ENCODE measurements around the gene ZNF891.

The ZNF891 gene

DNA sequence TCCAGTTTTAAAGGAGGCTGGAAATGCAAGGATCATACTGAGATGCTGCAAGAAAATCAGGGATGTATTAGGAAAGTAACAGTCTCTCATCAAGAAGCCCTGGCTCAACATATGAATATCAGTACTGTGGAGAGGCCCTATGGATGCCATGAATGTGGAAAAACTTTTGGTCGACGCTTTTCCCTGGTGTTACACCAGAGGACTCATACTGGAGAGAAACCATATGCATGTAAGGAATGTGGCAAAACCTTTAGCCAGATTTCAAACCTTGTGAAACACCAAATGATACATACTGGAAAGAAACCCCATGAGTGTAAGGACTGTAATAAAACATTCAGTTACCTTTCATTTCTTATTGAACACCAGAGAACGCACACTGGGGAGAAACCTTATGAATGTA is 24.5 kb downstream of the ZNF891 start:
- no peak overlapping the region for H3K4me3 Mint-ChIP-seq
- H3K27me3 Mint-ChIP-seq, result no peaks in the 10 kb centered on the region
- peak overlapping the region; percentile 7 for H3K27ac Mint-ChIP-seq
- DNase-seq, result no peak
- peaks cover 72% of the 10 kb centered on the region for H3K9me3 Mint-ChIP-seq
- H3K4me1 Mint-ChIP-seq (ENCODE audit: low read depth), result peaks cover 2% of the 10 kb centered on the region
- H3K36me3 Mint-ChIP-seq (ENCODE audit: low read depth), result peaks cover 98% of the 10 kb centered on the region

DNA sequence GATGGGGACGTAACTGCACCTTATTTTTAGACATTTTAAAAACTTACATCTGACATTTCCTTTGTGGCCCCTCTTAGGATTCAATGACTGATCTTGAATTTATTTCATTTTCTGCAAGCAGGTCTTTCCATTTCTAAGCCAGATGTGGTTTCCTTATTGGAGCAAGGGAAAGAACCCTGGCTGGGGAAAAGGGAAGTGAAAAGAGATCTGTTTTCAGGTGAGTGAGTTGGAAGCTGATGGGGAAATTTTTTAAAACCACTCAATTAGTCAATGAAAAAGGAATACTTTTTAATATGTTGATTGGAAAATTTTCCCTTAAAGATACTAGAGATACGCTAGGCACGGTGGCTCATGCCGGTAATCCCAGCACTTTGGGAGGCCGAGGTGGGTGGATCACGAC is 46.7 kb downstream of the ZNF891 start:
- Mint-ChIP-seq H3K27me3 (no peaks in the 10 kb centered on the region), H3K36me3 (ENCODE audit: low read depth) (peaks cover 78% of the 10 kb centered on the region), H3K4me1 (ENCODE audit: low read depth) (peaks cover 13% of the 10 kb centered on the region), H3K4me3 (no peak overlapping the region), H3K27ac (no peak overlapping the region), H3K9me3 (peaks cover 45% of the 10 kb centered on the region)
- DNase-seq, result no peak

DNA sequence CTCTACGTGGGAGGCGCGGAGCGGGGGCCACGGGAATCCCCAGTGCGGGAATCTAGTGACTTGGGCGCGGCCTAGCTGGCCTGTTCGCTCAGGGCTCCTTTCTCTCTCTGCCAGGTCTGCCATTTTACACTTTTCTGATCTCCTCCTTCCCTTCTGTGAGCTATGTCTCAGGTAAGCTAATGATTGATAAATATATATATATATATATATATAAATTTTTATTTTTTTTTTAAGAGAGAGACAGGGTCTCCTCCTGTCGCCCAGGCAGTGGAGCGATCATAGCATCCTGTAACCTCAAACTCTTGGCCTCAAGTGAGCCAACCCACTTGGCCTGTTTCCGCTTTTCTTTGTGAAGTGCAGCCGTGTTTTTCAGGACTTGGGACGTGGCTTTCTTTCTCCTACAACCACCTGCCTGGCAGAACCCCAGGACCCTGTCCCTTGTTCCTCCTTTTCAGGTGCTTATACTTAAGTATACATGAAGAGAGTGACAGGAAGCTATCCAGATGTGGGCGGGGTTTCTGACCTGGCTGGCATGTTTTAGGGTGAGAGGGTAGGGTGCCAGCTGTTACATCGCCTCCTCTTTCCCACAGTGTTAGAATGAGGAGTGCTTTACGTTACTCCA is 48.8 kb downstream of the ZNF891 start:
- Mint-ChIP-seq H3K36me3 (ENCODE audit: low read depth) (peaks cover 75% of the 10 kb centered on the region), H3K27ac (no peak overlapping the region), H3K27me3 (no peaks in the 10 kb centered on the region), H3K4me1 (ENCODE audit: low read depth) (peaks cover 13% of the 10 kb centered on the region), H3K4me3 (no peak overlapping the region), H3K9me3 (peaks cover 47% of the 10 kb centered on the region)
- DNase-seq, result peak; percentile 30

DNA sequence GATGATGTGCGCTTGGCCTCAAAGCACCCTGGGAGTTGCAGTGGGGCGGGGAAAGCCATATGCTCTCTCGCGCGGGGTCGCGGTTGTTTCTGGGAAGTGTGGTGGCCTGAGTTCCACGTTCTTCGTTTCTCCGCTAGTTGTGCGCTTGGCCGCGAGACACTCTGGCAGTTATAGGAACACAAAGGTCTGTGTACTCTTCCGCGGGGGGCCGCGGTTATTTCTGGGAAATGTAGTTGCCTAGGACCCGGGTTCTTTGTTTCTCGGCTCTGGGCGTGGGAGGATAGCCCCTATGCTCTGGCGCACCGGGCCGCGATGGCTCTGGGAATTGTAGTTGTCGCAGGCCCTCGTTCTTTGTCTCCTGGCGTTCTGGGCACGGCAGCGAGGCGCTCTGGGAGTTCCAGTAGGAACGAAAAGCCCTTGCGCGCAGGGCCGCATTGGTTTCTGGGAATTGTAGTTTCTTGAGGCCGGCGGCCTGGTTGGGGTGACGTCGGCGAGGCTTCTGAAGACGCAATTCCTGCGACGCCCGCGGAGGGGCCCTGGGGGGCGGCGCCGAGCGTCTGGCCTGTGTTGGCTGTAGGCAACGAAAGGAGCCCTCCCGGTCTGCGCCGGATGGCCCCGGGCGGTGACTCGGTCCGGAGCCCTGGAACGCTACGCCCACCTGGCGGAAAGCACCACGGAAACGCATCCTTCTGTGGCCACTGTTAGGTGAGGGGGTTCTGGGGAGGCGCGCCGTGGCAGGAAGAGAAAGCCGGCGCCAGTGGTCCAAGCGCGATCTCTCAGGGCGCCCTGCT is 49.5 kb downstream of the ZNF891 start, which contains the start of gene ZNF140:
Gene ZNF140, plus strand, starts transcription at position 556 of the 791 bp plus-strand sequence. CDS start 398 bp downstream, outside the sequence.
- peaks cover 71% of the 10 kb centered on the region for H3K36me3 Mint-ChIP-seq (ENCODE audit: low read depth)
- peaks cover 44% of the 10 kb centered on the region for H3K9me3 Mint-ChIP-seq
- DNase-seq, result peak; percentile 96
- H3K27ac Mint-ChIP-seq, result no peak within 1 kb of the TSS
- H3K4me1 Mint-ChIP-seq (ENCODE audit: low read depth), result peaks cover 13% of the 10 kb centered on the region
- no peaks in the 10 kb centered on the region for H3K27me3 Mint-ChIP-seq
- no peak within 1 kb of the TSS for H3K4me3 Mint-ChIP-seq

DNA sequence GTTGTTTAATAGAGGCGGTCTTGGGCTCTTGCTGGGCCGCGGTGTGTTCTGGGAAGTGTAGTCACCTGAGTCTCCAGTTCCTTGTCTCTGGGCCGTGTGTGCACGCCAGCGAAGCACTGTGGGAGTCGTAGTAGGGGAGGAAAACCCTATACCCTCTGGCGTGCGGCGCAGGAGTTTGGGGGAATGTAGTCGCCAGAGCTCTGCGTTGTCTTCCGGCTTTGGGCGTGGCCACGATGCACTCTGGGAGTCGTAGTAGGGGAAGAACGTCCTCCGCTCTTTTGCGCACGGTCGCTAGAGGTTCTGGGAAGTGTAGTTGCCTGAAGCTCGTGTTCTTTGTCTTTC is 50.1 kb downstream of the ZNF891 start:
- Mint-ChIP-seq H3K9me3 (peaks cover 43% of the 10 kb centered on the region), H3K4me3 (no peak overlapping the region), H3K36me3 (ENCODE audit: low read depth) (peaks cover 68% of the 10 kb centered on the region), H3K27ac (no peak overlapping the region), H3K27me3 (no peaks in the 10 kb centered on the region), H3K4me1 (ENCODE audit: low read depth) (peaks cover 13% of the 10 kb centered on the region)
- DNase-seq, result no peak

DNA sequence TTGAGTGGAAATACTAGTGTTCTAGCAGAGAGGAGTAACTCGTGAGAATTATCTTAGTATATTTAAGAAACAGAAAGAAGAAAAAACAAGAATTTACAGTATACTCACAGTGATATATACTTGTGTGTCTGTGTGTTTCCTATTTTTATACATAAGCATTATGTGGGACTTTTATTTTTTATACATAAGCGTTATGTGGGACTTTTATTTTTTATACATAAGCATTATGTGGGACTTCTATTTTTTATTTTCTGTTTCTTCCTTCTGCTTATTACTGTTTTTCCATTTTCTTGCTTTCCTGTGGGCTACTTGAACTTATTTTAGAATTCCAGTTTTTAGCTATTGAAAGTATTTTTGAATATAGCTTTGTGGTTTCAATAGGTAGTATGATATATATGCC is 56.2 kb downstream of the ZNF891 start:
- DNase-seq, result no peak
- Mint-ChIP-seq H3K4me1 (ENCODE audit: low read depth) (no peaks in the 10 kb centered on the region), H3K27ac (no peak overlapping the region), H3K4me3 (no peak overlapping the region), H3K36me3 (ENCODE audit: low read depth) (peaks cover 46% of the 10 kb centered on the region), H3K27me3 (no peaks in the 10 kb centered on the region), H3K9me3 (peaks cover 44% of the 10 kb centered on the region)

DNA sequence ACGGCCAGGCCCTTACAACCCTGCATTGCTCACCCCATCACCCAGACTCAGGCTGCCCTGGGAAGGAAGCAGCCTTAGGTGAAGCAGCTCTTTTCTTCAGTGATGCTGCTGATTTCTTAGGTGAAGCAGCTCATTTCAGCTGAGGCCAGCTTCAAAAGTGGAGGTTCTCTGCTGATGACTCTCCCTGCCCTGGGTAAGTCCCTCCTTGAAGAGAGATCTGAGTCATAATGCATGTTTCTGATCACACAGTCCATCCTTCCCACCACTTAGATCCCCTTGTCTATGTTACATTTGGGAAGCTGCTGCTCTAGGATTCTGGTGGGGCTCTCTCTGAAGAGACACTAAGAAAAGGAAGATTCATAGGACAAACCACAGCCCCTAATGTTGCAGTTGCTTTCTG is 66.5 kb downstream of the ZNF891 start:
- Mint-ChIP-seq H3K9me3 (peaks cover 63% of the 10 kb centered on the region), H3K36me3 (ENCODE audit: low read depth) (peaks cover 75% of the 10 kb centered on the region), H3K27me3 (no peaks in the 10 kb centered on the region), H3K4me1 (ENCODE audit: low read depth) (no peaks in the 10 kb centered on the region), H3K4me3 (no peak overlapping the region), H3K27ac (no peak overlapping the region)
- no peak for DNase-seq

DNA sequence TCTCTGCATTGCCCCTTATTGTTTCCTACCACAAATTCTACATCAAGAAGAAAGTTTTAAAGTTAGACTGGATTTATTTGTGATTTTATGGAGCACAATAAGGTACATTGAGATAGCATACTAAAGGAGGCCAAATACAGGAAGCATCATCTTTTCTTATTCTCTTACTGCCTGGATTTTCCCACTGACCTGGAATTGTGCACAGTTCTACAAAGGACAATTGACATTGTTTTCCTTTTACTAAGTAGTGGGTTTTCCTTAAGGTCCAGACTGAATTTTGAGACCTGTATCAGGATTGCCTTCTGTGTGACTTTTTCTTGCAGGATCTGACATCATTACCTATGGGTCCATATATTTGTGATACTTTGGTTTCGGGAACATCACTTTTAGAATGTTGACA is 68.1 kb downstream of the ZNF891 start:
- Mint-ChIP-seq H3K4me3 (no peak overlapping the region), H3K36me3 (ENCODE audit: low read depth) (peaks cover 82% of the 10 kb centered on the region), H3K4me1 (ENCODE audit: low read depth) (no peaks in the 10 kb centered on the region), H3K27me3 (no peaks in the 10 kb centered on the region), H3K27ac (no peak overlapping the region), H3K9me3 (peaks cover 69% of the 10 kb centered on the region)
- DNase-seq, result no peak

DNA sequence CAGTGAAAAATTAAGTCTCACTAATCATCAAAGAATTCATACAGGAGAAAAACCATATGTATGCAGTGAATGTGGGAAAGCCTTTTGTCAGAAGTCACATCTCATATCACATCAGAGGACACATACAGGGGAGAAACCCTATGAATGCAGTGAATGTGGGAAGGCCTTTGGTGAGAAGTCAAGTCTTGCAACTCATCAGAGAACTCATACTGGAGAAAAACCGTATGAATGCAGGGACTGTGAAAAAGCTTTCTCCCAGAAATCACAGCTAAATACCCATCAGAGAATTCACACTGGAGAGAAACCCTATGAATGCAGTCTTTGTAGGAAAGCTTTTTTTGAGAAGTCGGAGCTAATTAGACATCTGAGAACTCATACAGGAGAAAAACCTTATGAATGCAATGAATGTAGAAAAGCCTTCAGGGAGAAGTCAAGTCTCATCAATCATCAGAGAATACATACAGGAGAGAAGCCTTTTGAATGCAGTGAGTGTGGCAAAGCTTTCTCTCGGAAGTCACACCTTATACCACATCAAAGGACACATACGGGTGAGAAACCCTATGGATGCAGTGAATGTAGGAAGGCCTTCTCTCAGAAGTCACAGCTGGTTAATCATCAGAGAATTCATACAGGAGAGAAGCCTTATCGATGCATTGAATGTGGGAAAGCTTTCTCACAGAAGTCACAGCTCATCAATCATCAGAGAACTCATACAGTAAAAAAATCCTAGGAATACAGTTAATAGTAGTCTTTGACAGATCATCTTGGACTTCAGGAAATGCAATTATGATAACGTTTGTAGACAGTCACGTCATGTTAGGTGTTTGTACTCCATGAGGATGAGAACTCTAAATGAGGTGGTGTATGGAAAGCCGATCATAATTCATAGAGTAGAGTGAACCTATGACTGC is 71.6 kb downstream of the ZNF891 start:
- no peak overlapping the region for H3K4me3 Mint-ChIP-seq
- DNase-seq, result no peak
- H3K4me1 Mint-ChIP-seq (ENCODE audit: low read depth), result no peaks in the 10 kb centered on the region
- H3K9me3 Mint-ChIP-seq, result peaks cover 59% of the 10 kb centered on the region
- H3K27me3 Mint-ChIP-seq, result no peaks in the 10 kb centered on the region
- H3K36me3 Mint-ChIP-seq (ENCODE audit: low read depth), result peaks cover 86% of the 10 kb centered on the region
- no peak overlapping the region for H3K27ac Mint-ChIP-seq

DNA sequence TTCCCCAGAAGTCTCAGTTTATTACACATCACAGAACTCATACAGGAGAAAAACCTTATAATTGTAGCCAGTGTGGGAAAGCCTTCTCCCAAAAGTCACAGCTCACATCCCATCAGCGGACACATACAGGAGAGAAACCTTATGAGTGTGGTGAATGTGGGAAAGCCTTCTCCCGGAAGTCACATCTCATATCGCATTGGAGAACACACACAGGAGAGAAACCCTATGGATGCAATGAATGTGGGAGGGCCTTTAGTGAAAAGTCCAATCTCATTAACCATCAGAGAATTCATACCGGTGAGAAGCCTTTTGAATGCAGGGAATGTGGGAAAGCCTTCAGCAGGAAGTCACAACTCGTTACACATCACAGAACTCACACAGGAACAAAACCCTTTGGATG is 72.6 kb downstream of the ZNF891 start:
- peaks cover 86% of the 10 kb centered on the region for H3K36me3 Mint-ChIP-seq (ENCODE audit: low read depth)
- no peak overlapping the region for H3K27ac Mint-ChIP-seq

More for the DNA sequence above, 72.6 kb downstream of the ZNF891 start:
- H3K27me3 Mint-ChIP-seq, result no peaks in the 10 kb centered on the region
- no peak for DNase-seq
- no peak overlapping the region for H3K4me3 Mint-ChIP-seq
- H3K4me1 Mint-ChIP-seq (ENCODE audit: low read depth), result no peaks in the 10 kb centered on the region
- H3K9me3 Mint-ChIP-seq, result peaks cover 59% of the 10 kb centered on the region
